ENCODE measurements around the gene SFT2D2.
"Not testable (repeated sequence)": the region's sequence is repeated elsewhere in the genome, so short reads cannot be mapped to it uniquely, and the experiment has no call there.

DNA sequence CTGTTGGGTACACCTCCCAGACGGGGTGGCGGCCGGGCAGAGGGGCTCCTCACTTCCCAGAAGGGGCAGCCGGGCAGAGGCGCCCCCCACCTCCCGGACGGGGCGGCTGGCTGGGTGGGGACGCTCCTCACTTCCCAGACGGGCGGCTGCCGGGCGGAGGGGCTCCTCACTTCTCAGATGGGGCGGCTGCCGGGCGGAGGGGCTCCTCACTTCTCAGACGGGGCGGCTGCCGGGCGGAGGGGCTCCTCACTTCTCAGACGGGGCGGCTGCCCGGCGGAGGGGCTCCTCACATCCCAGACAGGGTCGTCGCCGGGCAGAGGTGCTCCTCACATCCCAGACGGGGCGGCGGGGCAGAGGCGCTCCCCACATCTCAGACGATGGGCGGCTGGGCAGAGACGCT is 18.1 kb upstream of the SFT2D2 start:
- TF ChIP-seq CTCF, POLR2A, POLR2AphosphoS5 (IDR thresholded peaks at IDR 0.05): not testable (repeated sequence)
